WTC11 (cell line): ENCODE data around the gene CCDC117. TPM values are rescaled to one million over a fixed set of nuclear protein-coding genes. Genes with fewer than 3 reads are reported as not detected.
"Not testable (repeated sequence)": the region's sequence is repeated elsewhere in the genome, so short reads cannot be mapped to it uniquely, and the experiment has no call there.

Experiments
- ATAC-seq: fragments of 200-7000 bp; cut with Tn5 transposase; 2 replicates; pipeline ENCODE4 v1.10.0; 2021; ENCODE audit warnings: mild to moderate bottlenecking, moderate library complexity
- CTCF ChIA-PET: fragments of 300-600 bp; sonication (Branson Sonifier 250); formaldehyde crosslinking; loops from one replicate; lab custom pipeline; 2021; ENCODE audit warnings: antibody characterized with exemption; lab: Charles Lee
- POLR2A ChIA-PET: fragments of 350-600 bp; sonication (Branson Sonifier 250); formaldehyde crosslinking; loops from one replicate; lab custom pipeline; 2021; ENCODE audit warnings: antibody characterized with exemption; lab: Charles Lee
- DNase-seq: peaks from one replicate; pipeline ENCODE4 v3.0.0; 2021; ENCODE audit warnings: low spot score
- H3K27ac Mint-ChIP-seq: 2 replicates; pipeline ENCODE4 v1.8.0; 2021; ENCODE audit warnings: mixed read lengths
- H3K27me3 Mint-ChIP-seq: 2 replicates; pipeline ENCODE4 v1.8.0; 2021; ENCODE audit warnings: low read depth, mild to moderate bottlenecking, moderate library complexity, mixed read lengths
- H3K36me3 Mint-ChIP-seq: 2 replicates; pipeline ENCODE4 v1.8.0; 2021; ENCODE audit warnings: mixed read lengths
- H3K4me1 Mint-ChIP-seq: 2 replicates; pipeline ENCODE4 v1.8.0; 2022; ENCODE audit warnings: mixed read lengths
- H3K4me3 Mint-ChIP-seq: 2 replicates; pipeline ENCODE4 v1.8.0; 2021; ENCODE audit warnings: mild to moderate bottlenecking, moderate library complexity, mixed read lengths
- H3K9me3 Mint-ChIP-seq: 2 replicates; pipeline ENCODE4 v1.8.0; 2021; ENCODE audit warnings: mixed read lengths
- AR ChIP-seq: fragments of 250-450 bp; sonication (Bioruptor Pico); IDR thresholded peaks from 2 replicates; pipeline ENCODE4 v1.9.0; 2021; ENCODE audit warnings: mild to moderate bottlenecking
- ARID4B ChIP-seq: sonication (generic); formaldehyde crosslinking; IDR thresholded peaks from 2 replicates; pipeline ENCODE4 v1.8.0; 2023; ENCODE audit warnings: missing genetic modification reagents, mild to moderate bottlenecking, borderline replicate concordance
- ATF3 ChIP-seq: sonication (generic); formaldehyde crosslinking; conservative IDR thresholded peaks from 2 replicates; pipeline ENCODE4 v1.8.1; 2022; ENCODE audit warnings: mild to moderate bottlenecking, missing genetic modification reagents
- HMGXB4 ChIP-seq: sonication (generic); formaldehyde crosslinking; IDR thresholded peaks from 2 replicates; pipeline ENCODE4 v1.8.1; 2023; ENCODE audit warnings: mild to moderate bottlenecking, moderate library complexity, missing genetic modification reagents
- MLX ChIP-seq: sonication (generic); formaldehyde crosslinking; IDR thresholded peaks from 2 replicates; pipeline ENCODE4 v1.8.1; 2023; ENCODE audit warnings: mild to moderate bottlenecking, missing genetic modification reagents, moderate library complexity
- MXD4 ChIP-seq: fragments of 250-450 bp; sonication (Bioruptor Pico); IDR thresholded peaks from 2 replicates; pipeline ENCODE4 v1.8.0; 2021; ENCODE audit warnings: mild to moderate bottlenecking, moderate library complexity, borderline replicate concordance
- ZMAT4 ChIP-seq: fragments of 250-450 bp; sonication (Bioruptor Pico); IDR thresholded peaks from 2 replicates; pipeline ENCODE4 v1.9.0; 2021; ENCODE audit warnings: mild to moderate bottlenecking
- ZNF263 ChIP-seq: sonication (generic); formaldehyde crosslinking; IDR thresholded peaks from 2 replicates; pipeline ENCODE4 v1.8.1; 2022; ENCODE audit warnings: low read depth, mild to moderate bottlenecking, moderate library complexity, missing genetic modification reagents
- ZNF317 ChIP-seq: sonication (generic); formaldehyde crosslinking; IDR thresholded peaks from 2 replicates; pipeline ENCODE4 v1.8.1; 2023; ENCODE audit warnings: low read depth, mild to moderate bottlenecking, moderate library complexity, missing genetic modification reagents, borderline replicate concordance
- ZSCAN18 ChIP-seq: fragments of 250-450 bp; sonication (Bioruptor Pico); IDR thresholded peaks from 2 replicates; pipeline ENCODE4 v2.1.2; 2022; ENCODE audit warnings: mild to moderate bottlenecking, moderate library complexity
- total RNA-seq: library from RNA; stranded (reverse); gene quantifications from 3 replicates; pipeline ENCODE4 v1.2.3, GENCODE V29; 2021

CCDC117 gene
- total RNA-seq, 1 experiment from 2014 or later, result 39.0 TPM

GRCh38 chr22:28737701-28738100, 34.8 kb upstream of the CCDC117 start:
- H3K36me3 Mint-ChIP-seq, result peaks cover 22% of the 10 kb centered on the region
- TF ChIP-seq ZMAT4 (CRISPR knock-in tag), result no peak
- TF ChIP-seq MLX (CRISPR knock-in tag), result no peak
- TF ChIP-seq ATF3, result no peak
- TF ChIP-seq HMGXB4 (CRISPR knock-in tag), result no peak
- TF ChIP-seq ZSCAN18 (CRISPR knock-in tag), result no peak
- TF ChIP-seq ZNF263 (CRISPR knock-in tag), result no peak
- TF ChIP-seq ZNF317 (CRISPR knock-in tag), result no peak
- TF ChIP-seq AR, result no peak
- no peak for TF ChIP-seq MXD4 (CRISPR knock-in tag)
- no peak for TF ChIP-seq ARID4B (CRISPR knock-in tag)
- peaks cover 75% of the 10 kb centered on the region for H3K4me1 Mint-ChIP-seq
- H3K27ac Mint-ChIP-seq, result peak overlapping the region; percentile 75
- ATAC-seq (no peak), DNase-seq (no peak)
- no peak overlapping the region for H3K4me3 Mint-ChIP-seq
- no peaks in the 10 kb centered on the region for H3K9me3 Mint-ChIP-seq
- no peaks in the 10 kb centered on the region for H3K27me3 Mint-ChIP-seq
- ChIA-PET POLR2A (no interaction called here), CTCF (no interaction called here)

- H3K9me3 Mint-ChIP-seq, ATAC-seq, H3K27me3 Mint-ChIP-seq, DNase-seq, POLR2A ChIA-PET, CTCF ChIA-PET: not testable (repeated sequence)
- peak overlapping the region; percentile 54 for H3K4me3 Mint-ChIP-seq
- H3K36me3 Mint-ChIP-seq, result peaks cover 14% of the 10 kb centered on the region
- peak overlapping the region; percentile 75 for H3K27ac Mint-ChIP-seq
- H3K4me1 Mint-ChIP-seq, result peaks cover 77% of the 10 kb centered on the region
Observed at GRCh38 chr22:28738876-28739275, 33.6 kb upstream of the CCDC117 start.
